ENCODE data around the gene PMM2. TPM values are rescaled to one million over a fixed set of nuclear protein-coding genes. Genes with fewer than 3 reads are reported as not detected.
"Not testable (repeated sequence)": the region's sequence is repeated elsewhere in the genome, so short reads cannot be mapped to it uniquely, and the experiment has no call there.

PMM2 gene
- total and polyA plus RNA-seq, 9 of the 15 experiments (the other 6 are each of a cell fraction or from before 2014, with no cell fraction given): 5.6 to 42.7 (median 25.9) TPM

DNA sequence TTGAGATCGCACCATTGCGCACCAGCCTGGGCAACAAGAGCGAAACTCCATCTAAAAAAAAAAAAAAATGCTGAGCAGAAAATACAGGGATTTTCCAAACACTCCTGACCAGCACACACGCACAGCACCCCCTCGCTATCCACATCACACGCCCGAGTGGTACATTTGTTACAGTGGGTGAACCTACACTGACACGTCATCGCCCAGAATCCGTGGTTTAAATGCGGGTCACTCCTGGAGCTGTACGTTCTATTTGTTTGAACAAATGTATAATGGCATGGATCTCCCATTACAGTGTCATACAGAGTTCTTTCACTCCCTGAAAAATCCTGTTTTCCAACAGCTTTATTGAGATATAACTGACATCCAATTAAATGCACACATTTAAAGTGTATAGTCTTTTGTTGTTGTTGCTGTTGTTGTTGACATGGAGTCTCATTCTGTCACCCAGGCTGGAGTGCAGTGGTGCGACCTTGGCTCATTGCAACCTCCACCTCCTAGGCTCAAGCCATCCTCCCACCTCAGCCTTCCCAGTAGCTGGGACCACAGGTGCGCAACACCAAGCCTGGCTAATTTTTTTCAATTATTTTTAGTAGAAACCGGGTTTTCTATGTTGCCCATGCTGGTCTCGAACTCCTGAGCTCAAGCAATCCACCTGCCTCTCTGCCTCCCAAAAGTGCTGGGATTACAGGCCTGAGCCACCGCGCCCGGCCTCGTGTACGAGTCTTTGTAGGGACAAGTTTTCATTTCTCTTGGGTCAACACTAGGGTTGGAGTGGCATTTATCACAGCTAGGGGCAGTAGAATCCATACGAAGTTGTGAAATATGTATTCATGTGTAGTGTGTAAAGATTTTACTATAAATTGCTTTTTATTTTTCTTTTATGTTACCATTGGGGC, 75.6 kb downstream of the PMM2 start:
- H3K4me1 ChIP-seq (replicated peaks in 1 of 2; ENCODE audit: control insufficient read depth in 2 of 2, insufficient read depth in 2 of 2, low read length in 2 of 2): peaks cover 16 to 28% of the 10 kb centered on the region in 2 experiments

GRCh38 chr16:8873866-8874195, 76.2 kb downstream of the PMM2 start:
- in situ Hi-C loops (cut with MboI); CTCF ChIA-PET (ENCODE audit: low intra/inter-chr PET ratio); H2AFZ ChIP-seq (ENCODE audit: low read depth, low read length); FAIRE-seq; H3K4me2 ChIP-seq (ENCODE audit: insufficient read depth, low read length); H3K79me2 ChIP-seq (ENCODE audit: control insufficient read depth, insufficient read depth, low read length); H3K27ac ChIP-seq (ENCODE audit: extremely low read depth, low read depth, low read length); BruUV-seq (replicated peaks); H3K9ac ChIP-seq (ENCODE audit: insufficient read depth in 1 of 2, low read depth in 2 of 2, low read length in 2 of 2); H3K9me1 ChIP-seq (ENCODE audit: control insufficient read depth, insufficient read depth, low read length); H4K20me1 ChIP-seq (replicated peaks; ENCODE audit: control insufficient read depth, insufficient read depth, low read length); DNase-seq (ENCODE audit: extremely low read depth in 1 of 4, low spot score in 3 of 4); H3K4me3 ChIP-seq; H3K9me3 ChIP-seq (replicated peaks; ENCODE audit: control insufficient read depth, insufficient read depth, low read depth, low read length); H3K36me3 ChIP-seq (ENCODE audit: control insufficient read depth, insufficient read depth, low read length); ATAC-seq: not testable (repeated sequence)
- WGBS (ENCODE audit: insufficient coverage, low coverage, missing lambda C conversion rate): 65% methylated on average over 5 of the region's 7 CpGs
- Histone ChIP-seq H3K27me3 (ENCODE audit: control insufficient read depth in 2 of 2, insufficient read depth in 2 of 2, low read length in 2 of 2) (peaks cover 0 to 12% of the 10 kb centered on the region in 2 experiments; a peak in 2 of 5 replicates), H3K4me1 (replicated peaks in 1 of 2; ENCODE audit: control insufficient read depth in 2 of 2, insufficient read depth in 2 of 2, low read length in 2 of 2) (peaks cover 16 to 22% of the 10 kb centered on the region in 2 experiments)
- intact Hi-C loops (cut with micrococcal nuclease): loop anchor here (10.0 kb wide), 1 partner anchor 261 kb away; no protein-coding TSS in a partner anchor
- POLR2A ChIA-PET: interaction anchor here (0.7 to 1.2 kb wide), 4 partner anchors 10 to 208 kb away, joined by 3 to 6 read pairs (median 5); no protein-coding TSS in a partner anchor

More for the DNA sequence above, 75.6 kb downstream of the PMM2 start:
- Histone ChIP-seq H3K27ac (ENCODE audit: extremely low read depth, low read depth, low read length) (no peak overlapping the region), H3K79me2 (ENCODE audit: control insufficient read depth, insufficient read depth, low read length) (peaks cover under 1% of the 10 kb centered on the region; the same call in 1 of the 3 replicates), H3K9me1 (ENCODE audit: control insufficient read depth, insufficient read depth, low read length) (no peaks in the 10 kb centered on the region), H4K20me1 (replicated peaks; ENCODE audit: control insufficient read depth, insufficient read depth, low read length) (no peaks in the 10 kb centered on the region), H3K9me3 (replicated peaks; ENCODE audit: control insufficient read depth, insufficient read depth, low read depth, low read length) (no peaks in the 10 kb centered on the region), H2AFZ (ENCODE audit: low read depth, low read length) (no peak overlapping the region), H3K4me3 (no peak overlapping the region), H3K36me3 (ENCODE audit: control insufficient read depth, insufficient read depth, low read length) (no peaks in the 10 kb centered on the region), H3K27me3 (ENCODE audit: control insufficient read depth in 2 of 2, insufficient read depth in 2 of 2, low read length in 2 of 2) (peaks cover 0 to 12% of the 10 kb centered on the region in 2 experiments; a peak in 2 of 5 replicates), H3K9ac (ENCODE audit: insufficient read depth in 1 of 2, low read depth in 2 of 2, low read length in 2 of 2) (no peak overlapping the region), H3K4me2 (ENCODE audit: insufficient read depth, low read length) (no peak overlapping the region)
- FAIRE-seq (no peak), ATAC-seq (no peak), DNase-seq (ENCODE audit: extremely low read depth in 1 of 4, low spot score in 3 of 4) (no peak)
- TF ChIP-seq CEBPG (CRISPR knock-in tag; IDR thresholded peaks at IDR 0.05): no peak
- TF ChIP-seq CEBPG (tag; conservative IDR thresholded peaks at IDR 0.05 in 1 of 2, IDR thresholded peaks at IDR 0.05 in 1 of 2): 0 out of 4 replicates have a peak, but pooled peaks of 1 of the 2 experiments have one; percentile 10
- peak; percentile 59 for TF ChIP-seq CEBPB (tag; IDR thresholded peaks at IDR 0.05)
- TF ChIP-seq CTCF (IDR thresholded peaks at IDR 0.05 in 2 of 3, conservative IDR thresholded peaks at IDR 0.05 in 1 of 3; ENCODE audit: insufficient read depth in 2 of 3, low read depth in 1 of 3, low read length in 3 of 3): peak in 2 of 3 experiments; percentile 53 to 55; a peak in 3 of 6 replicates
- no peak for TF ChIP-seq RUNX1 (IDR thresholded peaks at IDR 0.05; ENCODE audit: low read depth)
- TF ChIP-seq RAD21 (CRISPR knock-in tag; conservative IDR thresholded peaks at IDR 0.05 in 1 of 2, IDR thresholded peaks at IDR 0.05 in 1 of 2): 0 out of 4 replicates have a peak, but pooled peaks of 1 of the 2 experiments have one; percentile 6
- TF ChIP-seq SRSF3 (IDR thresholded peaks at IDR 0.05; ENCODE audit: insufficient read depth, low read length): no peak
- BruUV-seq (replicated peaks): no TSS peak
- in situ Hi-C loops (cut with MboI) (no loop called here), intact Hi-C loops (cut with micrococcal nuclease) (loop anchor here (10.0 kb wide), 1 partner anchor 262 kb away; no protein-coding TSS in a partner anchor)
- CTCF ChIA-PET (ENCODE audit: low intra/inter-chr PET ratio): no interaction called here
- 63% methylated on average over 19 of the region's 22 CpGs for WGBS (ENCODE audit: insufficient coverage, low coverage, missing lambda C conversion rate)
- POLR2A ChIA-PET: interaction anchor here (0.6 to 1.2 kb wide), 6 partner anchors 10 to 220 kb away, joined by 3 to 6 read pairs (median 3); no protein-coding TSS in a partner anchor

Measured in K562 (cell line).